AG10803 (cell line): ENCODE results near the gene GDF9.

Experiments used
- DNase-seq: peaks from one replicate; pipeline ENCODE4 v3.0.0; 2010; ENCODE audit warnings: low read depth
- H3K4me3 ChIP-seq: 2 replicates; pipeline ENCODE4 v1.5.1; 2011; ENCODE audit warnings: mild to moderate bottlenecking, low read length, control low read depth
- TF ChIP-seq, protein P1 (sequence below): conservative IDR thresholded peaks from 2 replicates; pipeline ENCODE4 v1.5.1; 2011; ENCODE audit warnings: mild to moderate bottlenecking, low read length, control low read depth, inconsistent platforms

The GDF9 gene

GRCh38 chr5:132901036-132901435 is 34.8 kb upstream of the GDF9 start:
- TF ChIP-seq, protein P1, sequence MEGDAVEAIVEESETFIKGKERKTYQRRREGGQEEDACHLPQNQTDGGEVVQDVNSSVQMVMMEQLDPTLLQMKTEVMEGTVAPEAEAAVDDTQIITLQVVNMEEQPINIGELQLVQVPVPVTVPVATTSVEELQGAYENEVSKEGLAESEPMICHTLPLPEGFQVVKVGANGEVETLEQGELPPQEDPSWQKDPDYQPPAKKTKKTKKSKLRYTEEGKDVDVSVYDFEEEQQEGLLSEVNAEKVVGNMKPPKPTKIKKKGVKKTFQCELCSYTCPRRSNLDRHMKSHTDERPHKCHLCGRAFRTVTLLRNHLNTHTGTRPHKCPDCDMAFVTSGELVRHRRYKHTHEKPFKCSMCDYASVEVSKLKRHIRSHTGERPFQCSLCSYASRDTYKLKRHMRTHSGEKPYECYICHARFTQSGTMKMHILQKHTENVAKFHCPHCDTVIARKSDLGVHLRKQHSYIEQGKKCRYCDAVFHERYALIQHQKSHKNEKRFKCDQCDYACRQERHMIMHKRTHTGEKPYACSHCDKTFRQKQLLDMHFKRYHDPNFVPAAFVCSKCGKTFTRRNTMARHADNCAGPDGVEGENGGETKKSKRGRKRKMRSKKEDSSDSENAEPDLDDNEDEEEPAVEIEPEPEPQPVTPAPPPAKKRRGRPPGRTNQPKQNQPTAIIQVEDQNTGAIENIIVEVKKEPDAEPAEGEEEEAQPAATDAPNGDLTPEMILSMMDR: no peak
- no peak overlapping the region for H3K4me3 ChIP-seq
- no peak for DNase-seq

- TF ChIP-seq, protein P1: no peak
- H3K4me3 ChIP-seq: no peak overlapping the region
- no peak for DNase-seq
These were observed 31.8 kb upstream of the GDF9 start for GRCh38 chr5:132898094-132898493.

- no peak overlapping the region for H3K4me3 ChIP-seq
- TF ChIP-seq, protein P1: no peak
- DNase-seq: no peak
These were observed 30.4 kb upstream of the GDF9 start for GRCh38 chr5:132896685-132897084.

DNA sequence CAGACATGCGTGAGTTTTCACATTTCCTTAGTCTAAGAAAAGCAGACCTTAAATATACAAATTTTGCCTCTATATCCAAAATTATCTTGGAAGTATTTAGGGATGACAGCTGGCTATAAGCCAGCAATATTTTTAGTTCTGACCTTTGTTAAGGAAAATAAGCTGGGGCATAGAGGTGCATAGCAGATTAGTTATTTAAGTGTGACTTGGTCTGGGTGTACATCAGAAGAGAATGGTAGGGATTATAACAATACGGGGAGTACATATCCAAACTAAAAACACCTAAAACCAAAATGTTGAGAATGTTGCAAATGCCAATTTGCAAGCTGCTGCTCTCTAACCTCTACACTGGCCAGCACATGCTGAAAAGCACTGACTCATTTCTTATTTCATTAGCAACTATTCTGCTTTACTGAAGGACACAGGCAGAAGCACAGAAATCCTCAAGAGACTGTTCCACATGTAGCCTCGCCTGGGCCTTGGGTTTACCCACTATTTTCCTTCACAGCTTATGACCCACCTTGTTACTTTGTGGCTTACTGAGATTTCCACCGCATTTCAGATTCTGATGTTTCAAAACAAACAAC is 29.5 kb upstream of the GDF9 start:
- DNase-seq: no peak
- H3K4me3 ChIP-seq: no peak overlapping the region
- TF ChIP-seq, protein P1: no peak

- TF ChIP-seq, protein P1: no peak
- H3K4me3 ChIP-seq: no peak overlapping the region
- no peak for DNase-seq
These were observed 24.5 kb upstream of the GDF9 start for GRCh38 chr5:132890817-132891216.

DNA sequence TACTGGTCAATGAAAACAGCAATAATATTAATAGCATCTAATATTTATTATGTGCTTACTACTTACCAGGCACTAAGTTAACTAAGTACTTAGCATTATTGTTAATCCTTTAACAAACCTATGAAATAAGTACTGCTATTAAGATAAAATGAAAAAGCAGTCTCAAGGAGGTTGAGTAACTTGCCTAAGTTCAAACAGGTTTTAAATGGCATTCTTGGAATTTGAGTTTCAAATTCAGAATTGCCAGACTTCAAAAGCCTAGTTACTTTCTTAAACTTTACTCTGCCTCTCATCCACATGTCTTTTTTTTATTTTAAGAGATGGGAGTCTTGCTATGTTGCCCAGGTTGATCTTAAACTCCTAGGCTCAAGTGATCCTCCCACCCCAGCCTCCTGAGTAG is 23.2 kb upstream of the GDF9 start:
- no peak for DNase-seq
- TF ChIP-seq, protein P1: no peak
- no peak overlapping the region for H3K4me3 ChIP-seq

DNA sequence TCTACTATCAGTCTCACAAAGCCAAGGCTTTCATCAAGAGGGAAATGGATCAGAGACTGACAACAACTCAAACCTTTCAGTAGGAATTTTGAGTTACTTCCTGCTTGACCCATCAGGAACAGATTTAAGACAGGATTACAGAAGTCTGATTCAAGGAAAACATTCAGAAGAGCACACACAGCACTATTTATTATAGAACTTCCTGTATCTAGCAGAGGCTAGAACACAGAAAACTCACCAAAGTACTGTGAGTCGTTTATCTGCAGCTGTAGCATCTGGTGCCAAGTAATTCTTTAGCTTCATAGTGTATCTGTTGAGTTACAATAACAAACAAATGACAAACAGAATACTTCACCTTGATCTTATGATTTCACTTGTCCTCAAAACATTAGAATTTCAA is 21.0 kb upstream of the GDF9 start:
- no peak for DNase-seq
- no peak overlapping the region for H3K4me3 ChIP-seq
- TF ChIP-seq, protein P1: no peak
